ENCODE results near the gene ACSL3. TPM values are rescaled to one million over a fixed set of nuclear protein-coding genes. Genes with fewer than 3 reads are reported as not detected.

The ACSL3 gene
- total RNA-seq, 2 experiments from 2014 or later, result 37.6 to 43.0 TPM

DNA sequence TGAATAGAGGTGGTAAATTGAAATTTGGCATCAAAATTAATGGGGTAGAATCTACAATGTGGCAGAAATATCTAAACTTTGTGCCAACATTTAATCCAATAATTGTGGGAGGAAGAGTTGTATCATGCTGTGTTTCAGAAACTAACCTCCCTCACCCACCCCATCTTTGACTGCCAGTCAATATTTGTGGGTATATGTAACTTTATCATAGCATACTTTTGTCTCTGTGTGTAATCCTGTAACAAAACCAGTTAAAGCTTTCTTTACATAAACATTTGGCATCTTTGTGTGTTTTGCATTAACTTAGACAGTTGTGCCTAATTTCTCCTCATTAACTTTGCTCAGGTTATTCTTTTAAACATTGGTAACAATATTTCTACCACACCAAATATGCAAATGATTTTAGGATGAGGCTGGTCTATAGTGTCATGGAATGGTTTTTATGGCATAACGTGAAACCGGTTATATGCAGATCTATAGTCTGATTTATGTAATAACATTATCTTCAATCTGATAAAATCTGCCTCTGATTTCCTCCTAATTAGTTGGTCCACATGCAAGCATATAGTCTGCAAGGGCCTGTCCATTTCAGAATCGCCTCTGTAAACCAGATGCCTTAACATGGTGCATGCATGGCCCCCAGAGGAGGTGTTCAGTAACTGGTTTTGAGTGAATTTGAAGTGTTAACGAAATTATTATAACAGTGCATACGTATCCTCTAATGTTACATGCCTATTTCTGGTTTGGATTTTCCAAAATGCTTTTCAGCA lies 84.3 kb downstream of the ACSL3 start:
- H3K27me3 Mint-ChIP-seq, result peaks cover 4% of the 10 kb centered on the region
- CTCF ChIA-PET, result interaction anchor here (0.6 kb wide), 1 partner anchor 302 kb away, joined by 3 read pairs; no protein-coding TSS in a partner anchor
- no peak for DNase-seq
- no peaks in the 10 kb centered on the region for H3K9me3 Mint-ChIP-seq
- H3K4me3 Mint-ChIP-seq, result no peak overlapping the region
- no peaks in the 10 kb centered on the region for H3K4me1 Mint-ChIP-seq
- H3K27ac Mint-ChIP-seq, result no peak overlapping the region
- no peaks in the 10 kb centered on the region for H3K36me3 Mint-ChIP-seq (ENCODE audit: low read depth)
- POLR2A ChIA-PET, result no interaction called here

DNA sequence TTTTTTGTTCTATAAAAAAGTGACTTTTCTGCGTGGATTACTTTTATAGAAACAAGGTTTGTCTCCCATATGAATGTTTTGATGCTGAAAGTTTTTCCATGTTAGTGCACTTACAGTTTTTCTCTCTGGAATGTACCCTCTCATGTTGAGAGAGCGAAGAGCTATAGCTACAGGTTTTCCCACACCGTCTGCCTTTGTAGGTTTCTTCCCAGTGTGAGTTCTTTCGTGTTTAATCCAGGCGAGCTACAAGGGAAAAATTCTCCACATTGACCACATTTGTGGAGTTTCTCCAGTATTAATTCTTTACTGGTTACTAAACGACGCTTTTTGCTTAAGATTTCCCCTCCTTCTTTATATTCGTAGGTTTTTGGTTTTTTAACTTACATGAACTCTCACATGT lies 85.1 kb downstream of the ACSL3 start:
- Mint-ChIP-seq H3K27me3 (peaks cover 4% of the 10 kb centered on the region), H3K27ac (no peak overlapping the region), H3K4me1 (no peaks in the 10 kb centered on the region), H3K4me3 (no peak overlapping the region), H3K36me3 (ENCODE audit: low read depth) (no peaks in the 10 kb centered on the region), H3K9me3 (no peaks in the 10 kb centered on the region)
- no peak for DNase-seq
- CTCF ChIA-PET, result interaction anchor here (0.7 kb wide), 1 partner anchor 35 kb away, joined by 3 read pairs; no protein-coding TSS in a partner anchor
- POLR2A ChIA-PET, result no interaction called here

DNA sequence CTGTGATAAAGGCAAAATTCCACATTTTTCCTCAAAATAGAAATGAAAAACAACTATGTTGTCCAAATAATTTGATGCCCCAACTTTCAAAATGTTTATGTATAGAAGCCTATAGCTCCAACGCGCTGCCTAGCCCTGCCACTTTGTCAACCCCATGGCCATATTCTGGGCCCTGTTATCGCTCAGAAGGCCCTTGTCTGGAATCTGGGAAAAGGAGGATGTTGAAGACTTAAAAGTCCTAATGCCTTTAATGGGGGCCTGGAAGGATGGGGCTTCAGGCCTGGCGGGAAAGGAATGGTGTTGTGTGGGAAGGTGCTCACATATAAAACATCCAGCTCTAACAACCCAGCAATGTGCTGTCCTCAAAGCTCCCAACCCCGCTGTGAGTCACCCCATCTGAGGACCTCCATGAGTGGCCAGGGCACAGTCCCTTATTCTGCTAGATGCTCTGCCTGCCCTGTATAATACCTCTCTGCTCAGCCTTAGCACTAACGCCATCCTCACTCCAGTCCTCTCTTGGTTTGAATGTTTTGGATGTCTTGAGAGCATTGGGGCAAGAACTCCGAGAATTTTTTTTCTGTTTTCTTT lies 86.0 kb downstream of the ACSL3 start:
- H3K27ac Mint-ChIP-seq, result no peak overlapping the region
- H3K4me1 Mint-ChIP-seq, result no peaks in the 10 kb centered on the region
- H3K4me3 Mint-ChIP-seq, result no peak overlapping the region
- ChIA-PET CTCF (interaction anchor here (0.7 kb wide), 1 partner anchor 36 kb away, joined by 3 read pairs; no protein-coding TSS in a partner anchor), POLR2A (interaction anchor here (0.6 kb wide), 1 partner anchor 89 kb away, joined by 4 read pairs; no protein-coding TSS in a partner anchor)
- H3K27me3 Mint-ChIP-seq, result peaks cover 4% of the 10 kb centered on the region
- no peak for DNase-seq
- H3K9me3 Mint-ChIP-seq, result no peaks in the 10 kb centered on the region
- H3K36me3 Mint-ChIP-seq (ENCODE audit: low read depth), result no peaks in the 10 kb centered on the region

DNA sequence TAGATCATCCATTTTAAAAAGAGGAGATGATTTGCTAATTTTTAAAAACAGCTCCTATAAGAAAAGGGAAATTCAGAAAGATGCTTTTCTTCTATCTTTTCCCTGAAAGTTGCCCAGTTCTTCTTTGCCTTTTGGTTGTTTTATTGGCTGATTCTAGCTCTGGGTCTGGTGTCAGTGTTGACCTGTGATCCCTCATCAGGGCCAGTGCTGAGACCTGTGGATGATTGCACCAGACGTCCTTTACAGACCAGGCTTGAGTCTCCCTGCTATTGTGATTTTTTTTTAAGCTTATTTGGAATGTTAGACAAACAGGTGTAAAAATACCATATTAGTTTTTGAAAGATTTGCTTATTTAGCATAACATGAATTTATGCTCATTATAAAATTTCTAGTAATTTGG lies 88.2 kb downstream of the ACSL3 start:
- no peak for DNase-seq

DNA sequence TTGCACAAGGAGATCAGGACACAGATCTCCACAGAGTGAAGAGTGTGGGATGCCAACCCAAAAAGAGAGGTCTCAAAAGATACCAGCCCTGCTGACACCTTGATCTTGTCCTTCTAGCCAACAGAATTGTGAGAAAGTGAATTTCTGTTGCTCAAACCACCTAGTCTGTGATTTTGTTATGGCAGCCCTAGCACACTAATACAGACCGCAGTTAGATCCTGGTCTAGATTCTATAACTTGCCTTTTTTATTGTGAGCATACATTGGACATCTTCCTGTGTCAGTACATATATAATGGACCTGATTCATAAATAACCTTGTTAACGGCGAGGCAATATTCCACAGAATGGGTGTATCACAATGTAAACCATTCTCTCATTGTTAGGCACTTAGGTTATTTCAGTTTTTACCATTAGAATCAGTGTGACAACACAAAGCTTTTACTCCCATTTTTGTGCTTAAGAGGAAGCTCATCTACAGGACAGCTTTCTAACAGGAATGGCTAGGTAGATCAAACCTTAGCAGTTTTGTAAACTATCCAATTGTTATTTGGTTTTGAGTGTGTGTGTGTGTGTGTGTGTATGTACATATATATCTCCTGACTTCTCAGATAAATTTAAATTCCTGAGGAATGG lies 89.0 kb downstream of the ACSL3 start:
- Mint-ChIP-seq H3K4me1 (no peaks in the 10 kb centered on the region), H3K27ac (no peak overlapping the region), H3K4me3 (no peak overlapping the region), H3K9me3 (no peaks in the 10 kb centered on the region), H3K27me3 (peaks cover 15% of the 10 kb centered on the region), H3K36me3 (ENCODE audit: low read depth) (no peaks in the 10 kb centered on the region)
- DNase-seq, result no peak
- CTCF ChIA-PET, result no interaction called here
- POLR2A ChIA-PET, result no interaction called here

More for the DNA sequence above, 88.2 kb downstream of the ACSL3 start:
- CTCF ChIA-PET, result interaction anchor here (1.9 kb wide), 1 partner anchor 10 kb away, joined by 5 read pairs; no protein-coding TSS in a partner anchor
- no peaks in the 10 kb centered on the region for H3K9me3 Mint-ChIP-seq
- peaks cover 9% of the 10 kb centered on the region for H3K27me3 Mint-ChIP-seq
- no peaks in the 10 kb centered on the region for H3K36me3 Mint-ChIP-seq (ENCODE audit: low read depth)
- H3K27ac Mint-ChIP-seq, result no peak overlapping the region
- no peak overlapping the region for H3K4me3 Mint-ChIP-seq
- no peaks in the 10 kb centered on the region for H3K4me1 Mint-ChIP-seq
- POLR2A ChIA-PET, result no interaction called here

DNA sequence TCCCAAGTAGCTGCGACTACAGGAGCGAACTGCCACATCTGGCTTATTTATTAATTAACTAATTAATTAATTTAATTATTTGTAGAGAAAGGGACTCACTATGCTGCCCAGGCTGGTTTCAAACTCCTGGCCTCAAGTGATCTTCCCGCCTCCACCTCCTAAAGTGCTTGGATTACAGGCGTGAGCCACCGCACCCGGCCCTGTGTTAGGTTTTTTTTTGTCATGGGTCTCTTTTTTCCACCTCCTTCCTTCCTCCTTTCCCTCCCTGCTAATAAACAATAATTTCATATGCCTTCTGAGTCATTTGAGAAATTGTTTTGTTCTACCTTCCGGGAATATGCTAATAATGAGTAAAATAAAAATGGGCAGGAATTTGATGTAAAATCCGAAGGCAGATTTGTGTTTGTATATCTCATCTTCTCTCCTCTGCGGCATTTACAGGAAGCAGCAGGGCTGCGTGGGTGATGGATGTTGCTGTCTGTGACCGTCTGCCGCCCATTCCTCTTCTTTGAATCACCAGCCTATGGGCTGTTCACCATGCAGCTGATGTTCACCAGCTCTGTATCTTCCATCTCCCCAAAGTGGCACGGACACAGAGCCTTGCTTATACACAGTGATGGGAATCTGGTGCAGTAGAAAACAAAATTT lies 89.9 kb downstream of the ACSL3 start:
- Mint-ChIP-seq H3K36me3 (ENCODE audit: low read depth) (no peaks in the 10 kb centered on the region), H3K27ac (no peak overlapping the region), H3K9me3 (no peaks in the 10 kb centered on the region), H3K27me3 (peaks cover 19% of the 10 kb centered on the region), H3K4me1 (no peaks in the 10 kb centered on the region), H3K4me3 (no peak overlapping the region)
- no peak for DNase-seq
- ChIA-PET CTCF (no interaction called here), POLR2A (no interaction called here)

DNA sequence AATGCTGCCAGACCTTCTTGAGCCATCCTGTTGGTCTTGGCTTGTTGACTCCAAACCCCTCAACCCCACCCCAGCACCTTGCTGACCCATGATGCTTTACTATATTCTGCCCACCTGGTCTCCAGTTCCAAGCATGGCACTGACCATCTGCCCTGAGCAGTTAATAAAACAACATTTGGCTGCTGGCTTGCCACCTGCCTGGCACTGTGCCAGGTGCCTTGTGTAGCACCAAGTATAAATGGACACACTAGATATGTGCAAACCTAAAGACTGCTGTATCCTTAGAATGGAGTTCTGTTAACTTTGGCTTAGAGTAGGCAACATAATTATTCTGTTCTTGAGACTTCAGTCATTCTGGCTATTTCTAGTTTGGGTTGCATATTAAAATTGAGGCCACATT lies 91.4 kb downstream of the ACSL3 start:
- no peak for DNase-seq
- Mint-ChIP-seq H3K27me3 (peaks cover 20% of the 10 kb centered on the region), H3K4me3 (no peak overlapping the region), H3K9me3 (no peaks in the 10 kb centered on the region), H3K27ac (no peak overlapping the region), H3K4me1 (no peaks in the 10 kb centered on the region), H3K36me3 (ENCODE audit: low read depth) (no peaks in the 10 kb centered on the region)
- ChIA-PET POLR2A (no interaction called here), CTCF (no interaction called here)

DNA sequence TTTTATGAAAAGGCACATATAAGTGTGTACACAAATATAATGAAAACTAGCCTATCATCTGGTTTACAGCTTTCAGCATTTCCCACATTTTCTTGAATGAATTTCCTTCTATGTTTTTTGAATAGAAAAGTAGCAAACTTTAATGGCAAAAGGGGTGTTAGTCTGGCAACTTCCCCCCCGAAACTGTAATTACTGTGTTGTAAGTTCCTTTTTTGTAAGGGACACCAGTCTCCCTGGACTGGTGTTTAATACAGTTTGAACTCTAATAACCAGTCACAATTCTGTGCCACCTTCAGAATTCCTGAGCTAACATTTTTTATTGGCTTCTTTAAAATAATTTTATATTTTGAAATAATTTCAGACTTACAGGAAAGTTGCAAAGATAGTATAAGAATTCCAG lies 94.2 kb downstream of the ACSL3 start:
- Mint-ChIP-seq H3K36me3 (ENCODE audit: low read depth) (no peaks in the 10 kb centered on the region), H3K27me3 (peaks cover 23% of the 10 kb centered on the region), H3K9me3 (no peaks in the 10 kb centered on the region), H3K4me1 (no peaks in the 10 kb centered on the region), H3K27ac (no peak overlapping the region), H3K4me3 (no peak overlapping the region)
- DNase-seq, result no peak
- ChIA-PET CTCF (no interaction called here), POLR2A (no interaction called here)

DNA sequence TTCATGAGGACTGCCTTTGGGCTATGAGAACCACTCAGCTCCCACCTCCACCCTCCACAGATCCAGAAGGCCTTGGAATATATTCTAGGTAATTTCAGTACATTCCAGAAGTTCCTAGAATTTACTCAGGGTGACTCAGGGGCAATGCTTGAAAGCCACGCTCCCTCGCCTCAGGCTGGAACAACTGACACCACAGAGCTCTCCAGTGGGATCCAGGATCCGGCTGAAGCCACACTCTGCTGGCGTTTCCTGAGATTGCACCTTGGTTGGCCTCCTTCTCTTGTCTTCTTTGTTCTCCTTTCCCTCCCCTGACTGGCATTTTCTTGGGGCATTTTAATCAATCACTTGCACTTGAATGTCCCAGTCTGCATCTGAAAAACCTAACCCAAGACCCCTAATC lies 98.5 kb downstream of the ACSL3 start:
- H3K27ac Mint-ChIP-seq, result no peak overlapping the region
- peaks cover 18% of the 10 kb centered on the region for H3K27me3 Mint-ChIP-seq
- no peaks in the 10 kb centered on the region for H3K9me3 Mint-ChIP-seq
- H3K4me3 Mint-ChIP-seq, result no peak overlapping the region
- H3K36me3 Mint-ChIP-seq (ENCODE audit: low read depth), result no peaks in the 10 kb centered on the region
- no peaks in the 10 kb centered on the region for H3K4me1 Mint-ChIP-seq
- ChIA-PET CTCF (interaction anchor here (1.3 kb wide), 1 partner anchor 13 kb away, joined by 3 read pairs; no protein-coding TSS in a partner anchor), POLR2A (no interaction called here)
- DNase-seq, result no peak

DNA sequence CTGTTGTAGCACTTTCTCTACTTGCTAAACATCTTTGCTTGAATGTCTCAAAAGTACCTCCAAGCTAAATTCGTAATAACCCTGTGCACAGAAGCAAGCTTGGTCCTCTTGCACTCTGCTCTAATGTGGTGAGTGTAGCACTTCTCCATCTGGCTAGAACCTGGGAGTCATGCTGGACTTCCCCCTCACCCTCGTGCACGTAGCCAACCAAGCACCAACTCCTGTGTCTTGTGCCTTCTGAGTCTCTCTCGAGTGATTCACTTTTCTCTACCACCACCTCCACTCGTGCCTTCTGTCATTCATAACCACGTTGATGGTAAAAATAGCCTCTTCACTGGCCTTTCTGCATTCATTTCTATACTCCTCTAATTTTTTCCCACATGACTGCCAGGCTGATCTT lies 99.3 kb downstream of the ACSL3 start:
- ChIA-PET CTCF (no interaction called here), POLR2A (no interaction called here)
- Mint-ChIP-seq H3K36me3 (ENCODE audit: low read depth) (no peaks in the 10 kb centered on the region), H3K4me1 (no peaks in the 10 kb centered on the region), H3K4me3 (no peak overlapping the region), H3K27ac (no peak overlapping the region), H3K9me3 (no peaks in the 10 kb centered on the region), H3K27me3 (peaks cover 14% of the 10 kb centered on the region)
- DNase-seq, result no peak

DNA sequence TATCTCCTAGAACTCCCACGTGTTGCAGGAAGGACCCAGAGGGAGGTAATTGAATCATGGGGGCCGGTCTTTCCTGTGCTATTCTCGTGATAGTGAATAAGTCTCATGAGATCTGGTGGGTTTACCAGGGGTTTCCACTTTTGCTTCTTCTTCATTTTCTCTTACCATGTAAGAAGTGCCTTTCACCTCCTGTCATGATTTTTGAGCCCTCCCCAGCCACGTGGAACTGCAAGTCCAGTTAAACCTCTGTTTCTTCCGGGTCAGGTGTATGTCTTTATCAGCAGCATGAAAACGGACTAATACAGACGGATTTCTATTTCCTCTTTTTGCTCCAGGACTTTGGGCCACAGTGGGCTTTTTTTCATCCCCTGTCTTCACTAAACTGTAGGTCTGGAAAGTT lies 102.8 kb downstream of the ACSL3 start:
- H3K4me1 Mint-ChIP-seq, result no peaks in the 10 kb centered on the region
- peaks cover 15% of the 10 kb centered on the region for H3K27me3 Mint-ChIP-seq
- DNase-seq, result no peak
- no peaks in the 10 kb centered on the region for H3K9me3 Mint-ChIP-seq
- ChIA-PET CTCF (interaction anchor here (0.6 kb wide), 1 partner anchor 10 kb away, joined by 3 read pairs; no protein-coding TSS in a partner anchor), POLR2A (no interaction called here)
- no peak overlapping the region for H3K4me3 Mint-ChIP-seq
- H3K36me3 Mint-ChIP-seq (ENCODE audit: low read depth), result no peaks in the 10 kb centered on the region
- no peak overlapping the region for H3K27ac Mint-ChIP-seq

DNA sequence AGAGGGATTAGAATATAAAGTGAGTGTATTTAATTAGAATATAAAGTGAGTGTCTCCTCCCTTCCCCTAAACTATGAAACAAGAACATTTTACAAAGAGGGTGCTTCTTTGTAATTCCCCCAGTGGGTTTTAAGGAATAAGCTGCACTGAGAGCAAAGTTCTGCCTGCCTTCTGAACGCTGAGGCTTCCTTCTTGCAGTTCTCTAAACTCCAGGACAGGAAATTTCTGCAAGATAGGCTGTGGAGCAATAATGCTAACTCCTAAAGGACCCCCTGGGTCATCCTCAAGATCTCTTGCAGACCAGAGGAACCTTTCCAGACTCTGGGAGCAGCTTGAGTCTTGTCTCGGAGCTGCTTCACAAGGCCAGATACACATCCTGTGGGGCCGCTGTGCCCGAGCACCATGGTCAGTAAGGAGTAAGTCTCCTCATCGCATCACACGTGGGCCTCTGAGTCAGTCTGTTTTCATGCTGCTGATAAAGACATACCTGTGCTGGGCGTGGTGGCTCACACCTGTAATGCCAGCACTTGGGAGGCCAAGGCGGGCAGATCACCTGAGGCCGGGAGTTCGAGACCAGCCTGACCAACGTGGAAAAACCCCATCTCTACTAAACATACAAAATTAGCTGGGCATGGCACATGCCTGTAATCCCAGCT lies 103.7 kb downstream of the ACSL3 start:
- CTCF ChIA-PET, result no interaction called here
- POLR2A ChIA-PET, result no interaction called here
- H3K27ac Mint-ChIP-seq, result no peak overlapping the region
- H3K4me3 Mint-ChIP-seq, result no peak overlapping the region
- no peaks in the 10 kb centered on the region for H3K36me3 Mint-ChIP-seq (ENCODE audit: low read depth)
- peaks cover 11% of the 10 kb centered on the region for H3K27me3 Mint-ChIP-seq
- no peaks in the 10 kb centered on the region for H3K9me3 Mint-ChIP-seq
- H3K4me1 Mint-ChIP-seq, result no peaks in the 10 kb centered on the region
- DNase-seq, result no peak

DNA sequence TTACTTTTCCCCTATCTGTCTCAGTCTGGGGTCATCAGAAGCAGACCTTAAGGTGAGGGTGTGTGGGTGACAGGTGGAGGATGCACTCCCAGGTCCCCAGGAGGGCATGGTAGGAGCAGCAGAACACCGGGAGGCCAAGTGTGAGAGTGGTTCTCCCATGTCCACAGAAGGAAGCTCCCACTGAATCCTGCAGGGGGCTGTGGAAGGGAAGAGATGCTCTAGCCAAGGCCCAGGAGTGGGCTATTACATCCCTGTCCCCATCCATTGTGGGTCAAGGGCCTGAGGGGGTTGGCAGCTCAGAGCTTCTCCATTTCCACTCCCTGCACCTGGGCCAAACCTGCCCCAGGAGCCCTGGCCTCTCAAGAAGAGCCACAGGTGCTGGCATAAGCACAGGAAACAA lies 104.7 kb downstream of the ACSL3 start:
- no peak overlapping the region for H3K4me3 Mint-ChIP-seq
- DNase-seq, result no peak
- no peak overlapping the region for H3K27ac Mint-ChIP-seq
- no peaks in the 10 kb centered on the region for H3K36me3 Mint-ChIP-seq (ENCODE audit: low read depth)
- peaks cover 7% of the 10 kb centered on the region for H3K27me3 Mint-ChIP-seq
- ChIA-PET CTCF (no interaction called here), POLR2A (no interaction called here)
- H3K9me3 Mint-ChIP-seq, result no peaks in the 10 kb centered on the region
- no peaks in the 10 kb centered on the region for H3K4me1 Mint-ChIP-seq

Data from activated CD4-positive, alpha-beta T cell treated with anti-CD3 and anti-CD28 coated beads, Interleukin-2, amount 10 ng/mL, durations not matched to agents 7 days and 5 days (primary cell).